NCI-H526 treated with DMSO at 0.1 percent for 48 hours (cell line): Measurements from ENCODE around the gene SNN.

Source experiments
- DNase-seq: peaks from one replicate; lab custom pipeline; 2025; lab: John Stamatoyannopoulos, UW

Gene SNN

DNA sequence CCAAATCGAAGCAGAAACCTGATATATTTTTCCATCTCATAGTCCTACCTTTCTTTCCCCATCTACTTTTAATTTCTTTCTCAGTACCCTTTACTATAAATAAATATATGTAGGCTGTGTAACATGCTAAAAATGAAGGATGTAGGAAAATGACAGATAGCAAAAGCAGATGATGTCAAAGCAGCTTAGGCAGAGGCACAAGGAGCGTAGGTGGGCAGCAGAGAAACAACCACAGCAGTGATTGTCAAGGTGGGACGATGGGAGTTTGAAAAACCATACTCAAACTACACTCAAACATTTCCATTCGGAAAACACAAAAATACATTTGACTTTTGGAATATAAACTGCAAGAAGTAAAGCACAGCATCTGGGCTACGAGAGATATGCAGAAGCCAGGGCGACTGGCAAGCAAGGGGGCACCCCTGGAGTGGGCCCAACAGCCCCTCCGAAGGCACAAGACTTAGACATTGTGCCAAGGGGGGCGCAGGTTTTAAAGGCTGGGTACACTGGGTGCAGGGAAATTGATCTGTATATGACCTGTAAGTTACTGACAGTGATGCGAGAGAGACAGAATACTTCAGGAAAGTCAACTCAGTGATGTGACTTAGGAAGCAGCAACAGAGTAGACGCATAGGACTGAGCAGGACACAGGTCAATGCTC is 31.1 kb downstream of the SNN start:
- no peak for DNase-seq

DNA sequence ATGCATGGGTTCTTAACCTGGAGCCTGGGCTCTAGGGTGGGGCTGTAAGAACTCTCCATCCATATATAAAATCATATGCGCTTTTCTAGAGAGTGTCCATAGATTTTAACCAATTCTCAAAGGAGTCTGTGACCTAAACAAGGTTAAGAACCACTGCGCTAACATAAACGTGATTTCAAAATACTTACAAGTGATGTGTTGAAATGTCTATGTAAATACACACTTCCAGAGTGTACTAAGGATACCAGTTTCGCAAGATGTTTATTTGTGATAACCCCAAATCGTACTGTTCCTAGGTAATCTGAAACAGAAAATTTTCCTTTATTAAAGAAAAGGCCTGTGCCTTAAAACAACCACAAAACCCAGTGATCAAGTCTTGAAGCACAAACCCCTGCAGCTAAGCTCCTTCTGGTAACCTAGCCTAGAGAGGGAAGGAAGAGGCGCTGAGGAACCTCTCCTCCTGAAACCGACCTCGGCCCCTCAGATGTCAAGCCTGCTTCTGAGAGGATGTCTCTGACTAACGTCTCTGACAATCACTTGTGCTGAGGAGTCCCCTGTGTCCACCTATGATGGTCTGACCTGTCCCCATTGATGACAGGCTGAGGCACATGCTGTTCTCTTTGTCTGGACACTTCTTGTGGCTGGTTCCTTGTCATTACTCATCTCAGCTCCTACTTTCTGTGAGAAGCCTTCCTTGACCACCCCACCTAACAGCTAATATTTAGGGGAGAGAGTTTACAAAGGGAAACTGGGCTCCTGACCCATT is 32.2 kb downstream of the SNN start:
- no peak for DNase-seq

DNA sequence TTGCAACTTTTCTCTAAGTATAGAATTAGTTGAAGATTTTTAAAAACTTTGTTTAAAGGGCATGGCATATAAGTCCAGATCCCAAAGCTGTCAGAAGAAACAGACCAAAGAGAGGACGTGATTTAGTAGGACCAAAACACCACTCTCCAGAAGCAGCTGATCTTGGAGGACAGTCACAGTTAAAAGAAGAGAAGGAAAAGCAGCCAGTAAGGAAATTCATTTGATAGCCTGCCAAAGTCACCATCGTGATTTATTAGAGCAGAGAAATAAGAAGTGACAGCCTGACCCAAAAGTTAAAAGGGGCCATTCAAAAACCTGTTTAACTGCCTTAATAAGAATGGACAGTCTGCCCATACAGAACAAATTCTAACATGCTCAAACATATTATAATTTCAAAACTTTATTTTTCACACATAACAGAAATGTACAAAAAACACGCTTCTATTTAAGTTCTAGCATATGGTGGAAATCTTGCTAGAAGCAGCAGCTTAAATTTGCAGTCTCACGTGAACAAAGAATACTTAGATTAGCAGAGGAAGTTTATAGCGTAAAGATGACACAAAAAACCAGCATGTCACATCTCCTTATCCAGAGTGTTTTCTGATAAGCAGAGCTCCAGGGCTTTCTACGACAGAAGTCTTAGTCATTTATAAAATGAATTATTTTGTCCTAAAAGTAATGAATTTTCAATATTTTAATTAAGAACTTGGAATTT is 37.2 kb downstream of the SNN start:
- DNase-seq, result no peak

DNA sequence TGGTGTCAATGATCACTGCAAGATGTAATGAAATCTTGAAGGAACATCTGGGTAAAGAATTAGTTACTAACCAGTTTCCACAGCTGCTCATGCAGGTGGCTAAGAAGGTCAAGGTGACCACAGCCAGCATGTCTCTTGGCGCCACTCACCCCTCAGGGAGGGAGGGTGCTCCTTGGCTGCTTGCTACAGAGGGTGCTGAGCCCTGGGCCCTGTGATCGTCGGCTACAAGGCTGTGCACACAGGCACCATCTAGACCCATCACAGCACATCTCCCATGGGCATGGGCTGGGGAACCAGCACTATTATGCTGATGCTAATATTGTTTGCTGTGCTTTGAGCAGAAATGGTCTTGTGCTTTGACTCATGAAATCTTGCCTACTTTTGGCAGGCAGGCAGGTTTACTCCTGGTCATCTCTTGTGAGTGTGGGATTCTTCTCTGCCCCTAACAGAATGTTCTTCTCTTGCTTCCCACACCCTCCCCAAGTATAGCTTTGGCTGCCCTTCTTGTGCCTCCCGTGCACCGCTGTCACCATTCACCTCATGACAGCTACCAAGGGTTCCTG is 38.0 kb downstream of the SNN start:
- DNase-seq, result no peak

DNA sequence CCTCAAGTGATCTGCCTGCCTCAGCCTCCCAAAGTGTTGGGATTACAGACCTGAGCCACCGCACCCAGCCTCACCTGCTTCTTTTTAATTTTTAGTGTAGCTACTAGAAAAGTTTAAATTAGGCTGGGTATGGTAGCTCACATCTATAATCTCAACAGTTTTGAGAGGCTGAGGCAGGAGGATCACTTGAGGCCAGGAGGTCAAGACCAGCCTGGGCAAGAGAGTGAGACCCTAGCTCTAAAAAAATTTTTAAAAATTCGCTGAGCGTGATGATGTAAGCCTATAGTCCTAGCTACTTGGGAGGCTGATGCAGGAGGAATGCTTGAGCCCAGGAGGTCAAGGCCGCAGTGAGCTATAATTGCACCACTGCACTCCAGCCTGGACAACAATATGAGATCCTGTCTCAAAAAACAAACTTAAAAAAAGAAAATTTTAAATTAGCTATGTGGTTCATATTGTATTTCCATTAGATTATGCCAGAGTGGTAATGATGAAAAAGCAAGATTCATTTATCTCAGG is 39.5 kb downstream of the SNN start:
- no peak for DNase-seq

DNA sequence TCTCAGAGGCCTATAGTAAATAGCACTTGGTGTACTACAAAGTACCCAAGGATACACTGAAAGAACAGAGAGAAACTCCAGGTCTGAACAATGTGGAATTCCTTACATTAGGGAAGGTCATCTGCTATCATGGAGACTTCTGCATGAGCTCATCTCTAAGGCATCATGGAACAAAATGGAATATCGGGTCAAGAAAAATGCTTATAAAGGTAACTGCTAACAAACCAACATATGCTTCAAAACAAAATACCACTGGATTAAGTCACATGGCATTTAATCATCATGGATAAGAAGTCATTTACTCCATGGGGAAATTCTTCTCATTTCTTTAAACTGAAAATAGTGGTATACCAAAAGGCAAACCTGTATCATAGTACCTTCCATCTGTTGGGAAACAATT is 40.2 kb downstream of the SNN start:
- DNase-seq, result no peak

DNA sequence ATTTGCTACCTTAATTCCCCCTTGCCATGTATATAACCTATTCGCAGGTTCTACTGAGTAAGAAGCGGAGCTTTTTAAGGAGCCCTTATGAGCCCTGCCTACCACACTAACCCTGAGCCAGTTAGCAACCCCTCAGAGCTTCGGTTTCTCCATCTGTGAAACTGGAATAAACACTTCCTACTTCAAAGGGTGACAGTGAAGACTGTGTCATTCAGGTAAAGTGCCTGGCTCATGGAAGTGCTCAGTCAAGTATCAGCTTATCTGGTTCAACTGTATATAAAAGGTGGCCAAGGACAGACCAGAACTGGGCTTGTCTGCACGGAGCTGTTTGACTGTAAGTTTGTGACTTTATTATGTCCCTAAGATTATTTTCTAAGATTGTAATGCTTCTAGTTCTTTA is 43.4 kb downstream of the SNN start:
- DNase-seq, result no peak

DNA sequence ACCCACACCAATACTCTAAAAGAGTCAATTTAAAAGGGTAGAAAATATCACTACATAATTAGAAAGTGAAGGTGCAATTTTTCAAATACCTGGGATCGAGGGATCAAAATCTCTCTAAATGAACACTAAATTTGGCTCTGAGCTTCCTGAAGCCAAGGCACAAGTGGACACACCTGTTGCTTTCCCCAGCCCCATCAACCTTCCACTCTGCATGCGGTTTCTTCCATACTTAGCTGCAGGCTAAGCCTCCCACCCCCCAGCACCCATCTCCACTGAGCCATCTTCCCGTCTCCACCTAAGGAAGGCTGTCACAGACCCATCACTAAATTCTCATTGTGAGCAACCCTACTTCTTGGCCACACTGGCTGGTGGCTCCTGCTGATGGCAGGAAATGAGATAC is 43.9 kb downstream of the SNN start:
- DNase-seq, result no peak

DNA sequence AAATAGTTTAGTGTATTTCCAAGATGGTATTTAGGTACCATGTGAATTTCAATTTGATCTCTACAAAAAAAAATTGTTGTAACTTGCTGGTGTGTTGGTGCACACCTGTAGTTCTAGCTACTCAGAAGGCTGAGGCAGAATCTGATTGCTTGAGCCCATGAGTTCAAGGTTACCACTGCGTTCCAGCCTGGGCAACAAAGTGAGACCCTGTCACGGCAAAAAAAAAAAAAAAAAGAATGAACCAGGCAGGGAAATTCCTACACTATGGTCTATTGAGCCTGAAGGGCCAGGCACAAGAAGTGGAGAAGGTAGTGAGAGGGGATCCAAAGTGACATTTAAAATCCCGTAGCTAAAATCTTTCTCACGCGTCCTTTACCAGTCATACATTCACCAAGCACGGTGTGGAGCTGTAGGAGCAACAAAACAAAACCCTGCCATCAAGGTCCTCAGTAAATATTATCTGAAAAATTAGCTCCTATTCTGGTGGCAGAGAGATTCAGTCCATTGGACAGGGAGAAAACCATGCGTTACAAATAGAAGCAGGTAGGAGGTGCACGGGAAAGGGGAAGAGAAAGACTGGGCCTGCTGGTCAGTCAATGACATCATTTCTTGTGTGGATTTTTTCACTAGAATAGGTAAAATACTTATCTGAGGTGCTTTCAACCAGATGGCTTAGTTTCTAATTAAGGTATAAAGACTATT is 47.1 kb downstream of the SNN start:
- no peak for DNase-seq

DNA sequence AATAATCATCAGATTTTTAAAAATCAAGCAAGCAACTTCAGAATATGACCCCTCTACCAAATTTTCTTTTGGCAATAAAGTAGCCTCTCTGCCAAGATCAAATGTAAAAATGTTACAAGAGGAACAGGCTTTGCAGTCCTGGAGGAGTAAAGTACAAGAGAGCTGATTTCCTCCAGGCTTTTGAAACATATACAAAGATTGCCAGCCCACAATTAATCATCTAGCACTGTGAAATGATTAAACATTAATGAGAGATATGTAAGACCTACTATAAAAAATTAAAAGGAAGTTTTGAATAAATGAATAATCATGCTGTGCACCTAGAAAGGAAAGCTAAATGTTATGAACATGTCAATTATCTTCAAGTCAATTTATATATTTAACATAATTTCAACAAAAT is 48.1 kb downstream of the SNN start:
- DNase-seq, result no peak

DNA sequence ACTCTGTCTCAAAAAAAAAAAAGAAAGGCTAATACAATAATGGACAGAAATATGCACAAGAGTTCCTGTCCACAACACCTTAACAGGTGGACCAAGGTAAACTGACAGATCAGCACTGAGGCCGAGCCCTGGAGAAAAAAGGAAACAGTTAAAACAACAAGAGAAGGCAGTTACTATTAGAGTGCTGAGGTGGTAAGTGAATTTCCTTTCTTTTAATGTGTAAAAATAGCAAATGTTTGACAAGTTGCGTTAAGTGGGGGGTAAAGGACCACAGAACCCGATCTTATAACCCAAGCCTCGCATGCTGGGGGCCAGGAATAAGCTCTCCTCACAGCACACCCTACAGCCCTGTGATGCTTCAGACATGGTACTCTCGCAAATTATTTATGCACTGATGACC is 49.6 kb downstream of the SNN start:
- DNase-seq, result no peak

DNA sequence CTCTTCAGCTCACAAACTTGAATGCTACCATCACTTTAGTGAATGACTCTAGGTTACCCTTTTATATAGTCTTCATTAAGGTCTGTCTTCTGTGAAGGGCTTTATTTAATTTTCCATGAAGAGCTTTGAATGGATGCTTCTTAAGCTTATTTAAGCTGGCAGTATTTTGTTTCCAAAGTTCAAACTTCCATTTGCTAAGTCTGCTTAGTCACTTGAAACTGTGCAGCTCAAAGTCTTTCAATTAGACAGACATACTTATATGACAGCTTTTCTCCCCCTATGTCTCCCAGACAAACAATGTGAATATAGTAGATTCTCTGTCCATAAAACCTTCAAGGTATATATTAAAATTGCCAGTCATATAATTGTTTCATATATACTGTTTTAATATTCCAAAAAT is 50.9 kb downstream of the SNN start:
- no peak for DNase-seq

DNA sequence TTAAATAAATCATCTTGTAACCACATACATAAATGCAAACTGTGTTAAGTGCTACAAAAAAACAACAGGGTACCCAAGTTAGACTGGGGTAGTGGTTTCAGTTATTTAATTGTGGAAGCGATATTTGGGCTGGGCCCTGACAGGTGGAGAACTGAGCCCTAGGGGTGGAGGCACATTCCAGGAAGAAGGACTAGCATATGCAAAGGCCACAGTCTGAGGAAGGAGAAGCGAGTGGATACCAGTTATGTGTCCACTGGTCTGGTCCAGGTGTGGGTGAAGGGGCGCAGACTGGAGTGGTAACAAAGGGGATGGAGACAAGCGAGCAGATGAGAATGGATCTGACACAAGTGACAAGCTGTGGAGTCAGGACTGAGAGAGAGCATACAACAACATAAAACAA is 51.5 kb downstream of the SNN start:
- no peak for DNase-seq

DNA sequence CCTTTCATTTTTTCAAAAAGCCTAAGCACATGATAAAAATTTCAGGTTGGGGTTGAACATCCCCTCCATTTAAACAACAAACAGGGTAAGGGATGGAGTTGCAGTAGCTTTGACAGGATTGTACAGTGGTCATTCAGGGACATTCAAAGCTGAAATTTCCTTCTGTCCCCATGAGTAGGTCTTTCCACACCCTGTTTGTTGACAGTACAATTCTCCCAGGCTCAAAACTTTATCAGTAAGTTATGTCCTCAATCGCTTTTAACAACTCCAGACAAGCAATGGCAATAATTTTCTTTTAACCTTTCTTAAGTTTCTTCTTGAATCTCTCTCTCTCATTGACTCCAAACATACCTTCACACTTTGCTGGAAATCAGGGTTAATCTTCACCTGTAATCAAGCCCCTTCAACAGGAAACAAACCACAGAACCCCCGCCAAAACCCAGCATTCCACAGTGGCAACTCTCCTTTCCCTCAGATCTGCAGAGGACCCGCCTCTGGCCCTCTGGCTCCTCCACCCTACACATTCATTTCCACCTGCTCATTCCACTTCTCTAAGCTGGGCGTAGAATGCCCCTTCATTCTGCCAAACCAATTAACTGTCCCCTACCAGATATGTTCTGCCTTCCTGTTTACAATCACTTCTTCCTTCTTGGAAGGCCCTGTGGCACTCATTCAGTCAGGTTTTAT is 53.7 kb downstream of the SNN start:
- DNase-seq, result no peak

DNA sequence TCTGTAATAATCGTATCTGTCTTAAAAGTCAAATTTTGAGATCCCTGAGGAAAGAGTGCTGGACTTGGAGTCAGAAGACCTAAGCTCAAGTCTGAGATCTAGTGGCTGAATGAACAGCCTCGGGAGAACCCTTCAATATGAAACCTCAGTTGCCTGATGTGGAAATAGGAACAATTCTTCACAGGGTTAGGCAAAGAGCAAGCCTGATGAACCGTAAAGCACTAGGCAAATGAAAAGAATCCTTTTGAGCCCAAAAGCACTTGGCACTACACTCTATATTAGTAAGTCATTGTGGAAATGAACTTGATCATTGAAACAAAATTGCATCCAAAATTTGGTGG is 54.2 kb downstream of the SNN start:
- DNase-seq, result no peak

DNA sequence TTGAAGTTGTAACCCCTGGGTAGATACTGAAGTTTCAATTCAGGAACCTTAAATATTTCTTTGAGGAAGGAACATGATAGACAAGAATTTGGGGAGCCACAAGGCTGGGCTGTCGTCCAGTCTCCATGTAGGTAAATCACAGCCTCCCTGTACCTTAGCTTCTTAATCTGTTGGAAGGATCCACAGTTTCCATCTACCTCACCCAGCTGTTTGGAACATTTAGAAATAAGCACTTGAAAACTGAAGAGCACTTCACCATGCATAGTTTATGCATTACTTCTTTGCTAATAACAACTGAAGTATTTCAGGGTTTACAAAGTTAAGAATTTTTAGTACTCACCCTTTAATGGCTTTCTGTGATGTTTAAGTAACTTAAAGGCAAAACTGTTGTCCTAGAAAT is 57.2 kb downstream of the SNN start:
- DNase-seq, result no peak

DNA sequence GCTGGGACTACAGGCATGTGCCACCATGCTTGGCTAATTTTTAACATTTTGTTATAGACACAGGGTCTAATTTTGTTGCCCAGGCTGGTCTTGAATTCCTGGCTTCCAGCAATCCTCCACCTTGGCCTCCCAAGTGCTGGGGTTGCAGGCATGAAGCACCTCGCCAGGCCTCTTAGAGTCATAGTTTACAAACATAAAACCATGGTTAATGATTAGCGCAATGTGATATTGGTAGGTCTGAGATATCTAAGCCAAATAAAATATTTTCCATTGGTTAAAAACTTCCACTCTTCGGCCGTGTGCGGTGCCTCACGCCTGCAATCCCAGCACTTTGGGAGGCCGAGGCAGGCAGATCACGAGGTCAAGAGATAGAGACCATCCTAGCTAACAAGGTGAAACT is 57.8 kb downstream of the SNN start:
- no peak for DNase-seq

DNA sequence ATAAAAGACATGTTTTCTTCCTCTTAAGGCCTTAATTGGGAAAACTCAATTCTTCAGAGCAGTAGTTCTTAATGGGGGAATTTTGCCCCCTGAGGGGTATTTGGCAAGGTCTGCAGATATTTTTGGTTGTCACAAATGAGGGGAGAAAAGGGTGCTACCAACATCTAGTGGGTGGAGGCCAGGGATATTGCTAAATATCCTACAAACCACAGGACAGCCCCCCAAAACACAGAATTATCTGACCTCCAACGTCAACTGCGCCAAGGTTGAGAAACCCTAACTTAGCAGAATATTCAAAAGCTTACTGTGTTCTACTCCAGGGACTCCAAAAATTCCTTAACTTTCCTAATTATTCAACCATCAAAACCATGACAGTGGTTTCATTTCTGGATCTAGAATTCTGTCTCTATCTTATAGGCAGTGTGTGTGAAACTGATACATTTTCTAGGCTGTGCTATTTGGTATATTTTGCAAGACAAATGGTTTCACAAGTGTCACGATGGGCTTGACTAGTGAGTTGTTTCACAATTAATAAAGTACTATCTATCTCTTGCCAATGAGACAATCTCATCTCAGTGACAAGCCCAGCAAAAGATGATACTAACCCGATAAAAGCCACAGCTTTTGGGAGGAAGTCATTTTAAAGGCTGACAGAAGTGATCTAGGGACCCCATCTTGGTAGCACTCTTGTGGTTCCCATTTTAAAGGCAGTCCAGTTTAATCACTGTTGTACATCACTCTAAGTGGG is 59.7 kb downstream of the SNN start:
- DNase-seq, result no peak
